GM18520 (cell line): ENCODE results near the gene KLF18.
"Not testable (repeated sequence)": the region's sequence is repeated elsewhere in the genome, so short reads cannot be mapped to it uniquely, and the experiment has no call there.

ENCODE experiments used
- ATAC-seq: cut with Tn5 transposase; IDR thresholded peaks from one replicate; pipeline ENCODE4 v1.9.1; 2021; ENCODE audit not compliant: unreplicated experiment

Gene KLF18

DNA sequence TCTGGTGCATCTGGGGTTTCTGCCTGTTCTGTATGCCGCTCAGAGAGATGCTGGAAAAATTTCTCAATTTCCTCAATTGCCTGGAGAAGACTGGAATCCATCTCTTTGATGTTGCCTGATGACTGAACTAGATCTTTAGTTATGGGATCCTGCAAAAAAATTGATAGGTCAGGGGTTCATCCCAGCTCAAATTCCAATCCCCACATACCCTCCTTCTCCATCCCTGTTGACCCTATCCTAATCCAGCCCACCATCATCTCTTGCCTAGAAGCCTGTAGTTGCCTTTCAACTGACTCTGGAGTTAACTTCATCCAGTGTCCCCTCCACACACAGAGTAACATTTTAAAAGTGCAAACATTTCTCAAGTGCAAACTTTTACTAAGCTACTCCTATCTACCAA is at the start of gene KLF18:
TSS of gene KLF18 (minus strand) at position 101 of the 400 bp plus-strand sequence. CDS start at position 101, 0 bp downstream.
- no peak for ATAC-seq

DNA sequence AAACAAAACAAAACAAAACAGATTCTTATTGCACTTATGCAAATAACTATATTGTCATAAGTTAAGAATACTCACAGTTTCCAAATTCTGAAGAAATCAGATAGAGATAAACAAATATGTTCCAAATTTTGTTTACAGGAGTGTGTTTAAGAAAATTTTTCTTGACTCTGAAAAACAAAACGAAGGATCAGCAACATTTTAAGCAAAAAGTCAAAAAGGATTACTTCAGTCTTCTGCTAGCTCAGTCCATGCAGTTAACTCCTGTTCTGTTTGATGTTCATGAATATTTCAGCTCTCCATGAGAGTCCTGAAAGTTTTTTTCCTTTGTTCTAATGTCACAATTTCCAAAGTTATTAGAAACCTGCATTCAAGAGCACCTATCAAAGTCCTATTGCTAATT is 33.2 kb upstream of the KLF18 start:
- ATAC-seq: no peak

DNA sequence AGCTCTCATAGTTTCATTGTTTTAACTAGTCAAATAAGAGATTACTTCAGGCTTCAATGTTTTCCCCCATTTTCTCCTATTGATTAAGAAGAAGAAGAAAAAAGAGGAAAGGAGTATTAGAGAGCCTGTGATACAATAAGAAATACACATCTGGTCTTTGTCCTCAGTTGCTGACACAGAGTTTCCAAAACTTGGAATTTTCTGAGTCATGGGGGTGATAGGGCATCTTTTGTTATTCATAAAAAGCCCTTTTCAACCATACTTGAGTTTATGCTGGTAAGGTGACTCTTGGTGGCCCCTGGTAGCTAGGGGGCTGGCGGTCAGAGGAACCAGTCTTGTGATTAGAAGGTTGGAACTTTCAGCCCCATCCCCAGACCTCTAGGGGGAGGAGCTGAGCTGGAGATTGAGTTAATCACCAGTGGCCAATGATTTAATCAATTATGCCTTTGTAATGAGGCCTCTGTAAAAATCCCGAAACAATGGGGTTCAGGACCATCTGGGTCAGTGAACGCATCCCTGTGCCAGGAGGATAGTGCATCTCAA is 28.9 kb upstream of the KLF18 start:
- ATAC-seq: no peak

DNA sequence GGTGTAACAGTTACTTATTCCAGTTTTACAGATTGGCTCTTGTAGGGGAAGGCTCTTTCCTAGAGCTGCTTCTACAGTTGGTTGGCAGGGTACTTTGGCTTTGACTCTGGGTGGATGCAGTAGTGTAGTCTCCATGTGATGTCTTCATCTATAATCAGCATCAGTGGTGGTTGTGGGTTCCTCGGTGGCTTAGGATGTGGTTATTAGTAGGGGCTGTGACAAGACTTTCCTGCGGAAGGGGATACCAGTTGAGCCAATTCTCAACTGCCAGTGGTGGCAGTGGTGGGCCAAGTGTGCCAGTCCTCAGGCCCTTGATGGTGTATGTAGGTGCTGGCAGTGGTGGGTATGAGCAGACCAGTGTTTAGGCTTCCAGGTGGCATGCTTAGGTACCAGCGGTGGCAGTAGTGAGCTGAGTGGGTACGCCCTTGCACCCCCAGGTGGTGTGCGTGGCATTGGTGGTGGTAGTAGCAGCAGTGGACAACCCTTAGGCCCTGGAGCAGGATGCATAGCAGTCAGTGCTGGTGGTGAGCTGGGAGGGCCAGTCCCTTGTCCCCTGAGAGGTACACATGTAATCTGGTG is 27.2 kb upstream of the KLF18 start:
- ATAC-seq: no peak

DNA sequence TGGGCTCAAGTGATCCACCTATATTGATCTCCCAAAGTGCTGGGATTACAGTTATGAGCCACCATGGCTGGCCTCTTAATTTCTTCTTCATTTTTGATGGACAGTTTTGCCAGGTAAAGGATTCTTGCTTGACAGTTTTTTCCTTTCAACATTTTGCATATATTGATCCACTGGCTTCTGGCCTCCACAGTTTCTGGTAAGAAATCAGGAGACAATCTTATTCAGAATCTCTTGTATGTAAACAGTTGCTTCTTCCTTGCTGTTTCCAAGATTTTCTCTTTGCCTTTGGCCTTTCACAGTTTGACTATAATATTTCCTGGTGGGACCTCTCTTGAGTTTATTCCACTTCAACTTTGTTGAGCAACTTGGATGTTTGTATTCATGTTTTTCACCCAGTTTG is 20.1 kb upstream of the KLF18 start:
- ATAC-seq: no peak

DNA sequence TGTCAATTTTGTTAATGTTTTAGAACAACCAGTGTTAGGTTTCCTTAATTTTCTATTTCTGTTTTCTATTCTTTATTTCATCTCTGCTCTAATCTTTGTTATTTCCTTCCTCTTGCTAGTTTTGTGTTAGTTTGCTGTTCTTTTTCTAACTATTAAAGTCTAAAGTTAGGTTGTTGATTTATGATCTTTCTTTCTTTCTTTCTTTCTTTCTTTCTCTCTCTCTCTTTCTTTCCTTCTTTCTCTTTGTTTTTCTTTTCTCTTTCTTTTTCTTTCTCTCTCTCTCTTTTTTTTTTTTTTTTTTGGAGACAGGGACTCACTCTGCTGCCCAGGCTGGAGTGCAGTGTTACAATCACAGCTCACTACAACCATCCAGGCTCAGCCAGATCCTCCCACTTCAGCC is 17.4 kb upstream of the KLF18 start:
- ATAC-seq: no peak

DNA sequence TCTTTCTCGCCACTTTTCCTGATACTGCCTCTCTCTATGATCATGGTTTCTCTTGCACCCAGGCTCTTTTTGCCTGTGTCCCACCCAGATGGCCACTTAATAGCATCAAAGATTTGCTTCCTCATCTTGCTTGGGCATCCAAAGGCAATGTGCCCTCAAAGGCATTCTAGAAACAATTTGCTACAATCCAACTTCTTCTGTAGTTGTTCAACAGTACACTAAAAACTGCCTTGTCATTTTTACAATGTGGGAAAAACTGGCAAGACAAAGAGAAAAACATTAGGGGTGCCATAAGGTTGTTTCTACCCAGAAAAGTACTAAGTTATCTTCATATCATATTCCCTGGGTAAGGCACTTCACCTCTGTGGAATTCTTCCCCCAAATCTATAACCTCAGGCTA is 16.5 kb upstream of the KLF18 start:
- ATAC-seq: no peak

DNA sequence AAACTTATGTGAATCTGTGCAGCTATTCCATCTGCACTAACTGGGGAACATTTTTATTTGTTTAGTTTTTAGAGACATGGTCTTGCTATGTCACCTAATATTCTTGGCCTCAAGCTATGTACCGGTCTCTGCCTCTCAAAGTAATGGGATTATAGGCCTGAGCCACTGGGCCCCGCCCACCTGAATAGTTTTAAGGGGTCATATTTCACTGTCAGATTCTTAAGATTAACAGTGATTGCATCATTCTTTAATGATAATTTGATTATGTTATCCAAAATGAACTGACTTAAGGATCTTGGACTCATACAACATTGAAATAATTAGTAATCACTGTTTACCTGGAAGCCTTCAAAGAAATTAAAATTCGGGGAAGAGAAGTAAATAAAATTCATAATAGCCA is 12.6 kb upstream of the KLF18 start:
- no peak for ATAC-seq

DNA sequence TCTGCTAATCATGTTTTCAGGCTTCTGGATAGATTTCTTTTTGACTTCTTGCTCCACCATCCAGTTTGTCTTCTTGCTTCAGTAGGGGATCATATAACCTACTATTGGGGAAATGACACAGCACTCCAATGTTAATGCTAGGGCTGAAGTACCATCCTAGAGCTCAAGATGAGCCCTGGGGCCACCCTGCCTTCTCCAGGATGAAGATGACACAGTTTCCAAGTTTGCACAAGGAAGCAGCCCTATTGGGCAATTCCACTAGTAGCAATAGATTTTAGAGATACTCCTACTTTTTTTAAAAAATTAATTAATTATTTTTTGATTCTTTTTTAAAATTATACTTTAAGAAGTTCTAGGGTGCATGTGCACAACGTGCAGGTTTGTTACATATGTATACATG is 11.3 kb upstream of the KLF18 start:
- no peak for ATAC-seq

DNA sequence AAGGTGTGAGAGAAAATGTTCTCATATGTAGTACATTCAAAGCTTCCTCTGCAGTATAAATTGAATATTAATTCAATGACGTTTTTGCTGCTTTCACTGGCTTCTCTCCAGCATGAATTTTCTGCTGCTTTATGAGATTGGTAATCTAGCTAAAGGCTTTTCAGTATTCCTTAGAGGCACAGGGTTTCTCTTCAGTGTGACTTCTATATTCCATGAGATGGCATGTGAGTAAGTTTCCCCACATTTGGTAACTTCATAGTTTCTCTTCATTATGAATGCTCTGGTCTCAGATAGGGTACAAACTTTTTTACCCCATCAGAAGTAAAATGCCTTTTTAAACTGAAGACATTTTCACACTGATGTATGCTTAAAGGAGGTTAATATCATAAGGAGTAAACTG is 10.4 kb upstream of the KLF18 start:
- ATAC-seq: no peak

DNA sequence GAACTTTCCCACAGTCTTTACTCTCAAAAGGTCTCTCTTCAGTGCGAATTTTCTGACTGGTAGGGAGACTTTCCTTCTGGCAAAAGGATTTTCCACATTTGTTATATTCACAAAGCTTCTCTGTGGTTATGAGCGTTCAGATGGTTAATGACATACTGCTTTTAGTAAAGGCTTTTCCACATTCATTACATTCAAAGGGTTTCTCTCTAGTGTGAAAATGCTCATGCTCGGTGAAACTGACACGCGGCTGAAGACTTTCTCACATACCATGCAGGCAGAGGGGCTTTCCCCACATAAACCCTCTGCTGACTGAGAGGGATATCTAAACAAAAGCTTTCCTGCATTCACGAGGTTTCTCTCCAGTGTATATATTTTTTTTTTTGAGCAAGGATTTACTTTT is 9.9 kb upstream of the KLF18 start:
- no peak for ATAC-seq

DNA sequence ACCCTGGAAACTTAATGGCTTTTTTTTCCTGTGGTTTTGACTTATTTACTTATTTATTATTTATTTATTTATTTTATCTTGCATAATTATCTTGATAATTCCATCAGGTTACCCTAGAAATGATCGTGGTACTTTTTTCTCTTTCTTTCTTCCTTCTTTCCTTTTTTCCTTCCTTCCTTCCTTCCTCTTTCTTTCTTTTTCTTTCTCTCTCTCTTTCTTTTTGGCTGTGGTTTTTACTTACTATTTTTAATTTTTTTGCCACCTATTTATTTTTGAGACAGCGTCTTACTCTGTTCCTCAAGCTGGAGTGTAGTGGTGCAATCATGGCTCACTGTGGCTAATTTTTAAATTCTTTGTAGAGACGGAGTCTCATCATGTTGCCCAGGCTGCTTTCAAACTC is 6.2 kb upstream of the KLF18 start:
- ATAC-seq: no peak

DNA sequence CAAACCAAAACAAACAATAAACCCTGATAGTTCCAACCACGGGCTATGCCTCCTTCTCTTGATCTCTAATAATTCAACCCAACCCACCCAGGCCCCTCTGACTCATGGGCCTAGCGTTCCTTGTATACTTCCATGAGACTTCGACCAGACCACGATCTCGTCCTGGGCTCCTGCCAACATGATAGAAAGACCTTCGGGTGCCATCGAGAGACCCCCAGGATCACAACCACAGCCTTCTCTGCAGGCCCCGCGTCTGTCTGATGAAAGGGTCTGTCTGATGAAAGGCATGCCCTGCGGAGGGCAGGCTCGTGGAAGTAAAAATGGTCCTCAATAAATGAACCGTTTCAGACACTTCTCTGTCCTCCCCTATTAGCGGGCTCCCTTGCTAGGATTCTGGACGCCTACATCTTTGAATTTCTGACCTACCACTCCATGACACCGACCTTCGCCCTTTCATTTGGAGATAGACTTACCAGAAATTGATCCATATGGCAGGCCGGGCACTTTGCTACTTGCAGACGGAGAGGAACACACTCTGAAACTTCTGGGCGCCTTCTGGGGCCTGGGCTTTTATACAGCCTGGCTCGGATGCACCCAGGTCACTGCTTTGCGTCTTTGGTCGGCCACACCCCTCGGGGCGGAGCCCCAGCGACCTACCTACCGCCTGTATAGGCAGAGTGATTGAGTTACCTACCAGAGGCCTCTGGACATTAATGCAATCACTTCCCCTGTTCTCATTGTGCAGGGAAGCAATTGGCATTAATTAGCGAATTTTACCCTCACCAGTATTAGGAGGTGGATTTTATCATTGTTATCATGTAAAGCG is 5.3 kb upstream of the KLF18 start:
- ATAC-seq: no peak

DNA sequence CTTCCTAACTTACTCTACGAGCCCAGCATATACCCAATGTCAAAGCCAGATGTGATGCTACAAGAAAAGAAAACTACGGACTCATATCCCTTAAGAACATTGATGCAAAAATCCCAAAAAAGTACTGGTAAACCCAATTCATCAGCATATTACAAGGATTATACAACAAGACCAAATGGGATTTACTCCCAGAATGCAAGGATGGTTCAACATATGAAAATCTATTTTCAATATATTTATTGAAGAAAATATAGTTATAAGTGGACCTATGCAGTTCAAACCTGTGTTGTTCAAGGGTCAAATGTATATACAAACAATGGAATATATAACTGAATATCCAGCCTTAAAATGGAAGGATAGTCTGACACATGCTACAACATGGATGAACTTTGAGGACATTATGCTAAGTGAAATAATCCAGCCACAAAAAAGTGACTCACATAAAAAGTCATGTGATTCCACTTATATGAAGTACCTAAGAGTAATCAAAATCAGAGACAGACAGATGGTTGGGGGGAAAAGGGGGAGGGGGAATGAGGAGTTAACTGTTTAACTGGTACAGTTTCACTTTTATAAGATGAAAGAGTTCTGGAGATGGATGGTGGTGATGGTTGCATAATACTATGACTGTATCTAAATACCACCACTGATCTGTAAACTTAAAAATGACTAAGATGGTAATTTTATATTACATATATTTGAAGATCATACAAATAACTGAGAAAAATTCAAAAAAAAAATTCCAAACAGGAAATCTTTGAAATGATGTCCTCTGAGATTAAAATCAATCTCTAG is 3.7 kb upstream of the KLF18 start:
- no peak for ATAC-seq

DNA sequence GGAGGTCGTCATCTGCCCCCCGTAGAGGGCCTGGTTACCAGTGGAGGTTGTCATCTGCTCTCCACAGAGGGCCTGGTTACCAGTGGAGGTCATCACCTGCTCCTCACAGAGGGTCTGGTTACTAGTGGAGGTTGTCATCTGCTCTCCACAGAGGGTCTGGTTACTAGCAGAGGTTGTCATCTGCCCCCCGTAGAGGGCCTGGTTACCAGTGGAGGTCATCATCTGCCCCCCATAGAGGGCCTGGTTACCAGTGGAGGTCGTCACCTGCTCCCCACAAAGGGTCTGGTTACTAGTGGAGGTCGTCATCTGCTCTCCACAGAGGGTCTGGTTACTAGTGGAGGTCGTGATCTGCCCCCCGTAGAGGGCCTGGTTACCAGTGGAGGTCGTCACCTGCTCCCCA is 1.9 kb downstream of the KLF18 start:
- ATAC-seq: not testable (repeated sequence)

DNA sequence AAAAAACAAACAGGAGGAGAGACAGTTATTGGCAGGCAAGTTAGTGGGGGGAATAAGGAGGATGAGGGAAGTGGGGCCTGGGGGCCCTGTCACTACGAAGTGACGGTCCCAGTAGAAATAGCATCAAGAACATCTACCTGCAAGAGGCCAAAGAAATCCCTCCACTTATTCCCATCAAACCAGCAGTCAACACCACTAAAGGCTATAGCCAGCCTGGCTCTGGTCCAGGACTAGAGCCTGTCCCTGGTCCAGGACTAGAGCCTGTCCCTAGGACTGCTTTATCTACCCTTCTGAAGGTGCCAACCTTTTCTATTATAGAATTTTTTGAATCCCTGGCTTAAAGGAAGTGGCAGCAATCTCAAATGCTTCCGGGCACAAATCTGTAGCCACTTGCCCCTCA is 3.2 kb downstream of the KLF18 start:
- ATAC-seq: no peak

DNA sequence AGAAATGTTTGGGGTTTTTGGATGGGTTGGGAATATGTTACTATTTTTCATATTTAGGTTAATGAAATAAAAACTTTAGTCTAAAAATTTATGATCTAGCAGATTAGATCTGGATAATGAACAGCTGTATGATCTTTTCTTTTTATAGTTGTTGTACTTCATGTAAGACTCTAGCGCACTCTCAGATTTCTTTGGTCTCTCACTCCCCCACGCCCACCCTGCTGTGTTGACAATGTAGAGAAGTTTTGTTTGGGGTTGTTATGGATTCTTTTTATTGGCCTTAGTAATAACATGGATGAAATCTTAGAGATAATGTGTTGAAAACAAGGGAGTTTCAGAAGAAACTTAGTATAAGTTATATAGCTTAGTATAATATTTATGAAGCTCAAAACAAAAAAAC is 5.5 kb downstream of the KLF18 start:
- no peak for ATAC-seq

DNA sequence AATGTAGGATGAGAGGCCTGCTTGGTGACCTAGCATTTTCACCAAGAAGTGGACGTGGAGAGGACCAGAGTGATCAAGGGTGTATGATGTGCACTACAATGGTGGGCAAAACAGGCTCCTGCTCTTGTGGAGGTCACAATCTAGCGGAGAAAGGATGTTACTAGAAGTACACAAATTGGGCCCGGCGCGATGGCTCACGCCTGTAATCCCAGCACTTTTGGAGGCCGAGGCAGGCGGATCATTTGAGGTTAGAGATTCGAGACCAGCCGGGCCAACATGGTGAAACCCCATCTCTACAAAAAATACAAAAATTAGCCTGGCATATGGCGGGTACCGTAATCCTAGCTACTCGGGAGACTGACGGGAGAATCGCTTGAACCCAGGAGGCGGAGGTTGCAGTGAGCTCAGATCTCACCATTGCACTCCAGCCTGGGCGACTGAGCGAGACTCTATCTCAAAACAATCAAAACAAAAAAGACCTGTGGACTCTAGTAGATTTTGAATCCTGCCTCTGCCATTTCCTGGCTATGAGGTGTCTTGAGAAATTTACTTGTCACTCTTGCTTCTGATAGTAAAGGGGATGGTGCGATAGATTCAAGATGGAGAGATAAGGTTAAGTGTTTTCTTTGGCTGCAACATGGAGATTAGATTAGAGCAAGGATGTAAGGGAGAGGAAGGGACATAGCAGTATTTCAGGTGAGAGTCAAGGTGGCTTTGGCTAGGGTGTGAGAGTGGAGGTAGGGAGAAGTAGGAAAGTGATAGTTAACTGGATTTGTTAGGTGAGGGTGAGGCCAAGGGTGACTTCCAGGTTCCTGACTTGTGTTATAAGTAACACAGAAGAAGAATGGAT is 7.1 kb downstream of the KLF18 start:
- ATAC-seq: no peak

DNA sequence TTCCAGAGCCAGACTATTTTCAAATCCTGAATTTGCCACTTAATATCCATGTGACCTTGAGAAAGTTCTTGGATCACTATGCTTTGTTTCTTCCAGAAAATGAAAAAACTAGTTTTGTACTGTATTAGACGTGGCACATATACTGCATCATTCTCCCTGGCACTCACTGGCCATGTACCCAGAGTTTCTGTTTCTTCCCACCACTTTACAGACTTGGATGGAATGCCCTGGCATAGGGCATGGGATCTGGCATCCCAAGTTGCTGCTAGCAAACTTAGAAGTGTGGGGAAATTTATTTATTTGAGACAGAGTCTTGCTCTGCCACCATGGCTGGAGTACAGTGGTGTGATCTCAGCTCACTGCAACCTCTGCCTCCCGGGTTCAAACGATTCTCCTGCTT is 10.0 kb downstream of the KLF18 start:
- ATAC-seq: no peak

DNA sequence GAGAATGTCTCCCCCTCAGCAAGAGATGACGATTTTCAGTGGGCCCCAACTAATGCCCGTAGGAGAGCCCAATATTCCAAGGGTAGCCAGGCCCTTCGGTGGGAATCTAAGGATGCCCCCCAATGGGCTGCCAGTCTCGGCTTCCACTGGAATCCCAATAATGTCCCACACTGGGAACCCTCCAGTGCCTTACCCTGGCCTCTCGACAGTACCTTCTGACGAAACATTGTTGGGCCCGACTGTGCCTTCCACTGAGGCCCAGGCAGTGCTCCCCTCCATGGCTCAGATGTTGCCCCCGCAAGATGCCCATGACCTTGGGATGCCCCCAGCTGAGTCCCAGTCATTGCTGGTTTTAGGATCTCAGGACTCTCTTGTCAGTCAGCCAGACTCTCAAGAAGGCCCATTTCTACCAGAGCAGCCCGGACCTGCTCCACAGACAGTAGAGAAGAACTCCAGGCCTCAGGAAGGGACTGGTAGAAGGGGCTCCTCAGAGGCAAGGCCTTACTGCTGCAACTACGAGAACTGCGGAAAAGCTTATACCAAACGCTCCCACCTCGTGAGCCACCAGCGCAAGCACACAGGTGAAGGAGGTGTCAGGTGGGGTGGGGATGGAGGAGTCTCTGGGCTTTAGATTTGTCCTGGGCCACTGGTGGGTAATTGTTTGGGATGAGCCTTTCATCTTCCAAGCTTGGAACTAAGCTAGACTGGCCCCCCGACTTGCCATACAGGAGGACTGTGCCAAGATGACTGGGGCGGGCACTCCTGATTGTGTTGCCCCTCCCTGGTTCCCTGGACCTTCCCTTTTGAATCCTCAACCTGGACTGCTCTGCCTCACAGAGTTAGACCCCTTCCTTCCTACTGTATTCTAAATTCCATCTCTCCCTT is 11.6 kb downstream of the KLF18 start:
- ATAC-seq: no peak
